Mesothelial cell of epicardium (in vitro differentiated cells): Measurements from ENCODE around the gene DDX41. TPM values are rescaled to one million over a fixed set of nuclear protein-coding genes. Genes with fewer than 3 reads are reported as not detected.
"Not testable (repeated sequence)": the region's sequence is repeated elsewhere in the genome, so short reads cannot be mapped to it uniquely, and the experiment has no call there.

Experiments used
- DNase-seq, 2 experiments: peaks; one replicate each; pipeline ENCODE4 v3.0.0; 2021; ENCODE audit warnings: low spot score in 2 of 2; ENCODE audit not compliant: unreplicated experiment in 2 of 2
- H3K27ac Mint-ChIP-seq: 2 replicates; pipeline ENCODE4 v1.8.0; 2021; ENCODE audit warnings: mixed read lengths
- H3K27me3 Mint-ChIP-seq: 2 replicates; pipeline ENCODE4 v1.8.0; 2021; ENCODE audit warnings: low read depth, mixed read lengths
- H3K36me3 Mint-ChIP-seq: 2 replicates; pipeline ENCODE4 v1.8.0; 2021; ENCODE audit warnings: mixed read lengths
- H3K4me1 Mint-ChIP-seq: 2 replicates; pipeline ENCODE4 v1.8.0; 2021; ENCODE audit warnings: mixed read lengths
- H3K4me3 Mint-ChIP-seq: 2 replicates; pipeline ENCODE4 v1.8.0; 2021; ENCODE audit warnings: mild to moderate bottlenecking, moderate library complexity, mixed read lengths
- H3K9me3 Mint-ChIP-seq: 2 replicates; pipeline ENCODE4 v1.8.0; 2021; ENCODE audit warnings: mixed read lengths
- CTCF ChIP-seq: fragments of 200-600 bp; sonication (generic); IDR thresholded peaks from one replicate; pipeline ENCODE4 v1.5.0; 2021; ENCODE audit warnings: antibody characterized with exemption; ENCODE audit not compliant: unreplicated experiment
- total RNA-seq: library from RNA; stranded (reverse); gene quantifications from 3 replicates; pipeline ENCODE4 v1.2.1, GENCODE V29; 2021

The DDX41 gene
- total RNA-seq, 1 donor from 2014 or later = 91.2 TPM

- no peak for TF ChIP-seq CTCF
- Mint-ChIP-seq H3K36me3 (peaks cover 17% of the 10 kb centered on the region), H3K27me3 (no peaks in the 10 kb centered on the region), H3K9me3 (no peaks in the 10 kb centered on the region), H3K4me1 (peaks cover 4% of the 10 kb centered on the region), H3K27ac (no peak overlapping the region), H3K4me3 (no peak overlapping the region)
- DNase-seq = no peak
Measured at GRCh38 chr5:177535125-177535524, 18.4 kb upstream of the DDX41 start.

- H3K27ac Mint-ChIP-seq, H3K9me3 Mint-ChIP-seq, DNase-seq, H3K4me3 Mint-ChIP-seq, H3K4me1 Mint-ChIP-seq, H3K27me3 Mint-ChIP-seq: not testable (repeated sequence)
- peaks cover 18% of the 10 kb centered on the region for H3K36me3 Mint-ChIP-seq
Measured at GRCh38 chr5:177534433-177534832, 17.7 kb upstream of the DDX41 start.

- Mint-ChIP-seq H3K4me1 (no peaks in the 10 kb centered on the region), H3K9me3 (no peaks in the 10 kb centered on the region), H3K4me3 (no peak overlapping the region), H3K27ac (no peak overlapping the region), H3K27me3 (no peaks in the 10 kb centered on the region), H3K36me3 (peaks cover 16% of the 10 kb centered on the region)
- TF ChIP-seq CTCF = no peak
- no peak for DNase-seq
Measured at GRCh38 chr5:177531209-177531940, 14.6 kb upstream of the DDX41 start.

GRCh38 chr5:177530638-177531037 is 13.9 kb upstream of the DDX41 start:
- no peak for DNase-seq
- H3K27ac Mint-ChIP-seq = no peak overlapping the region
- H3K4me3 Mint-ChIP-seq = no peak overlapping the region
- H3K36me3 Mint-ChIP-seq = peaks cover 17% of the 10 kb centered on the region
- no peaks in the 10 kb centered on the region for H3K9me3 Mint-ChIP-seq
- no peaks in the 10 kb centered on the region for H3K27me3 Mint-ChIP-seq
- no peak for TF ChIP-seq CTCF
- no peaks in the 10 kb centered on the region for H3K4me1 Mint-ChIP-seq

GRCh38 chr5:177529247-177530203 is 12.8 kb upstream of the DDX41 start:
- Mint-ChIP-seq H3K27me3 (no peaks in the 10 kb centered on the region), H3K4me3 (no peak overlapping the region), H3K4me1 (no peaks in the 10 kb centered on the region), H3K27ac (no peak overlapping the region), H3K36me3 (peaks cover 19% of the 10 kb centered on the region), H3K9me3 (no peaks in the 10 kb centered on the region)
- no peak for DNase-seq
- TF ChIP-seq CTCF = no peak

- no peak for DNase-seq
- H3K27me3 Mint-ChIP-seq = no peaks in the 10 kb centered on the region
- H3K4me1 Mint-ChIP-seq = no peaks in the 10 kb centered on the region
- H3K4me3 Mint-ChIP-seq = no peak overlapping the region
- no peaks in the 10 kb centered on the region for H3K9me3 Mint-ChIP-seq
- peaks cover 19% of the 10 kb centered on the region for H3K36me3 Mint-ChIP-seq
- no peak overlapping the region for H3K27ac Mint-ChIP-seq
- TF ChIP-seq CTCF = no peak
Measured at GRCh38 chr5:177528631-177529030, 11.9 kb upstream of the DDX41 start.
